Bronchial epithelial cell (primary cell): ENCODE measurements around the gene CHST14. TPM values are rescaled to one million over a fixed set of nuclear protein-coding genes. Genes with fewer than 3 reads are reported as not detected.

Experiments used
- DNase-seq: peaks from one replicate; pipeline ENCODE4 v3.0.0-alpha.2; 2010; ENCODE audit warnings: low read depth
- FAIRE-seq: peaks from 2 replicates; lab custom pipeline; 2011; peaks lifted over from hg19 to GRCh38; lab: Jason Lieb, UNC
- H3K27me3 ChIP-seq: 2 replicates; pipeline ENCODE4 v1.5.1; 2011; ENCODE audit warnings: low read length; ENCODE audit not compliant: control insufficient read depth, insufficient read depth
- H3K36me3 ChIP-seq: 2 replicates; pipeline ENCODE4 v1.5.1; 2011; ENCODE audit warnings: low read length; ENCODE audit not compliant: control insufficient read depth, insufficient read depth
- H3K4me3 ChIP-seq: 2 replicates; pipeline ENCODE4 v1.5.1; 2011; ENCODE audit warnings: mild to moderate bottlenecking, low read depth, low read length, control low read depth
- total RNA-seq: library from RNA; depleted of rRNA; stranded (reverse); fragments of >200 nt; gene quantifications from 2 replicates; pipeline ENCODE4 v1.2.1, GENCODE V29; 2014
- TF ChIP-seq, protein P1 (sequence below): IDR thresholded peaks from 2 replicates; pipeline ENCODE4 v1.5.1; 2011; ENCODE audit warnings: mild to moderate bottlenecking, moderate library complexity, low read length, control low read depth, inconsistent platforms; ENCODE audit not compliant: insufficient read depth, severe bottlenecking

The CHST14 gene
- total RNA-seq, 1 donor from 2014 or later = 1.1 TPM

DNA sequence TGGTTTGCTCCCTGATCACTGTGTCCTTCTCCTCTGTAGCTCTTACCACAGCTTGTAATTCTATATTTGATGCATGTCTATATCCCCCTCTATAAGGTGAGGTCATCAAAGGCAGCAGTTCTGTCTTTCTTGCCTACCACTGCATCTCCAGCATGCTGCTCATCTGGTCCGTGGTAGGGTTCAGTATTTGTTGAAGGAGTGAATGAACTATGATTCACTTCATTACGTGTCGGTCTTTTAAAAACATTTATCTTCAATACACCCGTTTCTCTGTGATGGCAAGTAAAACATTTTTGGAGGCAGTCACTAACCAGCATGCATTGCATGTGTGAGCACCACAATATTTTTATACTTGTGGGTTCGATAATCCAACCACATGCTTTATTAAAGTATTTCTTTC is 27.6 kb downstream of the CHST14 start:
- H3K36me3 ChIP-seq = no peaks in the 10 kb centered on the region
- H3K27me3 ChIP-seq = no peaks in the 10 kb centered on the region
- H3K4me3 ChIP-seq = no peak overlapping the region
- DNase-seq (peak; percentile 76), FAIRE-seq (no peak)
- TF ChIP-seq, protein P1, sequence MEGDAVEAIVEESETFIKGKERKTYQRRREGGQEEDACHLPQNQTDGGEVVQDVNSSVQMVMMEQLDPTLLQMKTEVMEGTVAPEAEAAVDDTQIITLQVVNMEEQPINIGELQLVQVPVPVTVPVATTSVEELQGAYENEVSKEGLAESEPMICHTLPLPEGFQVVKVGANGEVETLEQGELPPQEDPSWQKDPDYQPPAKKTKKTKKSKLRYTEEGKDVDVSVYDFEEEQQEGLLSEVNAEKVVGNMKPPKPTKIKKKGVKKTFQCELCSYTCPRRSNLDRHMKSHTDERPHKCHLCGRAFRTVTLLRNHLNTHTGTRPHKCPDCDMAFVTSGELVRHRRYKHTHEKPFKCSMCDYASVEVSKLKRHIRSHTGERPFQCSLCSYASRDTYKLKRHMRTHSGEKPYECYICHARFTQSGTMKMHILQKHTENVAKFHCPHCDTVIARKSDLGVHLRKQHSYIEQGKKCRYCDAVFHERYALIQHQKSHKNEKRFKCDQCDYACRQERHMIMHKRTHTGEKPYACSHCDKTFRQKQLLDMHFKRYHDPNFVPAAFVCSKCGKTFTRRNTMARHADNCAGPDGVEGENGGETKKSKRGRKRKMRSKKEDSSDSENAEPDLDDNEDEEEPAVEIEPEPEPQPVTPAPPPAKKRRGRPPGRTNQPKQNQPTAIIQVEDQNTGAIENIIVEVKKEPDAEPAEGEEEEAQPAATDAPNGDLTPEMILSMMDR = no peak

DNA sequence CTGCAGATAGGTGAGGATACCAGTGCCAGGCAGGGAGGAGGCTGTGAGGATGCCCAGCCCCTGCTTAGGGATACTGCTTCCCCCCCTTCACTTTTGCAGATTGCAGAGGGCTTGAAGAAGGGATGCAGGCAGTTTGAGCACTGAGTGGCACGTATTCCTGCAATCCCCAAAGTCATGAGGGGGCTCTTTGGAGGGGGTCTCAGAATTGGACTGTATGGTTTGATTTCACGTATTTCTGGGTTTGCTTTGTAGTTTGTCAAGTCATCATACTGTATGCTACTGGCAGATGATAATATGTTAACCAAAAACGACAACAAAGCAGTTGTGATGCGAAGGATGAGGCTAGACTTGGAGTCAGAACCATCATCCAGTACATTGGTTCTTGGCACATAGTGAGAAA is 28.1 kb downstream of the CHST14 start:
- Histone ChIP-seq H3K27me3 (no peaks in the 10 kb centered on the region), H3K4me3 (no peak overlapping the region), H3K36me3 (no peaks in the 10 kb centered on the region)
- no peak for DNase-seq
- FAIRE-seq = peak; percentile 52
- TF ChIP-seq, protein P1 = no peak

DNA sequence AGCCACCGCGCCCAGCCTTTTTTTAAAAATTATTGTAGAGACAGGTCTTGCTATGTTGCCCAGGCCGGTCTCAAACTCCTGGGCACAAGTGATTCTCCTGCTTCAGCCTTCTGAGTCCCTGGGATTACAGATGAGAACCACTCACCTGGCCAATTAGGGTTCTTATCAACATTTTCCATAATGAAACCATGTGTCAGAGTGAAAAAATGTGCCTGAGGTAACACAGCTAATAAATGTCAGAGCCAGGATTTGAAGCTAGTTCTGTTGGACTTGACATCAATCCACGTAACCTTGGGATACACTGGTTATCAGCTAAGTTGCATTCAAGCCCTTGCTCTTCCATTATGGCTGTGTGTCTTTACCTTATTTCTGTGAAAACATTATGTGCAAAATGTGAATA is 29.1 kb downstream of the CHST14 start:
- no peak for FAIRE-seq
- Histone ChIP-seq H3K4me3 (no peak overlapping the region), H3K27me3 (no peaks in the 10 kb centered on the region), H3K36me3 (no peaks in the 10 kb centered on the region)
- TF ChIP-seq, protein P1 = no peak
- DNase-seq = peak; percentile 50

DNA sequence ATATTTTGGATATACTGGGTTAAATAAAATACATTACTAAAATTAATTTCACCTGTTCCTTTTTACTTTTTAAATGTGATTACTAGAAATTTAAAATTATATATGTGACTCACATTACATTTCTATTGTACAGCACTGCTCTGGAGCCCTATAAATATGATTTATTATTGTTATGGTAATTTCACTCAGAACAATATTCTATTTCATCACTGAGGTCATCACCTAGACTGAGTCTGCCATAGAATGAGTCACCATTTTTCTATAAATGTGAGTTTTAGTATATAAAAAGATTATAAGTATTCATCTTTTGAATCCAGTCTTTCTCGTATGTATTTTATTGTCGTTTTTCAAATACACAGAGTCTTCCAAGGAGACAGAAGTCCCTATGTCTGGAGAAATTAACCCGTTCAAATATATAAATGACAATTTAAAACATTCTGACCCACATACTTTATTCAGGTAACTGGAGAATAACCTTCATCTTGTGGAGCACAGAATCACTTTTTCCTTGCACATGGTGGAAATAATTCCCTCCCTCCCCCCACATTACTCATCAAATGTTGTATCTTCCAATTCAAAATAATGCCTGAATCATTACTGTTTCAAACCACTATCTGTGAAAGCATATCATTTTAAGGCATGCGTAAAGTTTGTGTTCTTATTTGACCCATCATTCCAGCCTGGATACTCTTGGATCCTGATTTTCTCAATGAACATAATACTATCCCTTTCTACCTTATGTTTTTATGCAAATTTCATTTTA is 30.0 kb downstream of the CHST14 start:
- TF ChIP-seq, protein P1 = no peak
- H3K36me3 ChIP-seq = no peaks in the 10 kb centered on the region
- FAIRE-seq (no peak), DNase-seq (peak; percentile 52)
- no peak overlapping the region for H3K4me3 ChIP-seq
- H3K27me3 ChIP-seq = no peaks in the 10 kb centered on the region

DNA sequence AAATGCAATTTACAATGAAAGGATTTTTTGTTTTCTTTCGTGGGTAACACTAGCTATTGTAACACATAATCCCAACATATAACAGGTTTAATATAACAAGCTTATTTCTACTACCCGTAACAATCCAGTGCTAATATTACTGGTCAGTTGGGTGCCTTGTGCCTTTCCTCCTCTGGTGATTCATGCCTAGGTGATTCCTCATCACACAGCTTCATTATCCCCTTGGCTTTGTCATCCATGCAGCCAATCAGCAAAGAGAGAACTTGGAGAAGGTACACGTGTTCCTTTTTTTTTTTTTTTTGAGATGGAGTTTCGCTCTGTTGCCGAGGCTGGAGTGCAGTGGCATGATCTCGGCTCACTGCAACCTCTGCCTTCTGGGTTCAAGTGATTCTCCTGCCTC is 30.7 kb downstream of the CHST14 start:
- Histone ChIP-seq H3K27me3 (no peaks in the 10 kb centered on the region), H3K36me3 (no peaks in the 10 kb centered on the region), H3K4me3 (no peak overlapping the region)
- DNase-seq (peak; percentile 74), FAIRE-seq (no peak)
- TF ChIP-seq, protein P1 = no peak
